Activated B cell treated with CpG ODN at 0.5 μM for 24 hours (primary cell): ENCODE measurements around the gene CRYGC. TPM values are rescaled to one million over a fixed set of nuclear protein-coding genes. Genes with fewer than 3 reads are reported as not detected.

Source experiments
- ATAC-seq: fragments of 200-7000 bp; cut with Tn5 transposase; one replicate; pipeline ENCODE4 v1.10.0; 2021; ENCODE audit warnings: low read depth, mild to moderate bottlenecking, moderate library complexity
- CTCF ChIA-PET: fragments of 350-600 bp; sonication (Branson Sonifier 250); formaldehyde crosslinking; loops from one replicate; lab custom pipeline; 2021; ENCODE audit warnings: antibody characterized with exemption; lab: Charles Lee
- POLR2A ChIA-PET: fragments of 350-600 bp; sonication (Branson Sonifier 250); formaldehyde crosslinking; loops from one replicate; lab custom pipeline; 2021; ENCODE audit warnings: antibody characterized with exemption; lab: Charles Lee
- DNase-seq: peaks from one replicate; pipeline ENCODE4 v3.0.0; 2022
- H3K27ac Mint-ChIP-seq: one replicate; pipeline ENCODE4 v1.8.0; 2020; ENCODE audit warnings: mixed read lengths
- H3K27me3 Mint-ChIP-seq: one replicate; pipeline ENCODE4 v1.8.0; 2021; ENCODE audit warnings: mixed read lengths
- H3K36me3 Mint-ChIP-seq: one replicate; pipeline ENCODE4 v1.8.0; 2021; ENCODE audit warnings: low read depth, mixed read lengths
- H3K4me1 Mint-ChIP-seq: one replicate; pipeline ENCODE4 v1.8.0; 2021; ENCODE audit warnings: mixed read lengths
- H3K4me3 Mint-ChIP-seq: one replicate; pipeline ENCODE4 v1.8.0; 2020; ENCODE audit warnings: mild to moderate bottlenecking, mixed read lengths
- H3K9me3 Mint-ChIP-seq: one replicate; pipeline ENCODE4 v1.8.0; 2020; ENCODE audit warnings: mixed read lengths
- intact Hi-C: fragments of 100-400 bp; cut with micrococcal nuclease; formaldehyde crosslinking; loops from one replicate; pipeline ENCODE4 v1.15.1; 2024
- total RNA-seq: library from RNA; stranded (reverse); gene quantifications from 2 replicates; pipeline ENCODE4 v1.2.3, GENCODE V29; 2022
- TF ChIP-seq, protein P1 (sequence below): fragments of 200-600 bp; IDR thresholded peaks from one replicate; pipeline ENCODE4 v1.8.0; 2022; ENCODE audit warnings: antibody characterized with exemption, mild to moderate bottlenecking

The CRYGC gene
- total RNA-seq, 1 donor from 2014 or later: not detected

DNA sequence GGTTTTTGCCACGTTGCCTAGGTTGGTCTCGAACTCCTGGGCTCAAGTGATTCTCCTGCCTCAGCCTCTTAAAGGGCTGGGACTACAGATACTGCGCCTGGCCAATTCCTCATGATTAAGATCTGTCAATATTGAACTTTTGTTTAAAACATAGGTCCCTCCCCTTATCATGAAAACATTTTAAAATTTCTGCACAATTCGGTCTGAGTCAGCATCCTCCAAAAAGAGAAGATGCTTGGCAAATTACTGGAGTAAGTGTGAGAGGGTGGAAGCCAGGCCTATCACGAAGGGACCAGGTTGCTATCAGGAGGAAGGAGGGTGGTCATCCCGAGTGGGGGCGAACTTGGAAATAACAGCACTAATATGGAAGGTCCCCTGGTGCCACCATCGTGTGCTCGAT, 44.5 kb upstream of the CRYGC start:
- ATAC-seq (no peak), DNase-seq (no peak)
- no peak overlapping the region for H3K27ac Mint-ChIP-seq
- H3K4me1 Mint-ChIP-seq: peaks cover 4% of the 10 kb centered on the region
- no peaks in the 10 kb centered on the region for H3K36me3 Mint-ChIP-seq
- H3K27me3 Mint-ChIP-seq: peaks cover 13% of the 10 kb centered on the region
- intact Hi-C loops: loop anchor here (2.0 kb wide), 1 partner anchor 147 kb away; no protein-coding TSS in a partner anchor
- TF ChIP-seq, protein P1, sequence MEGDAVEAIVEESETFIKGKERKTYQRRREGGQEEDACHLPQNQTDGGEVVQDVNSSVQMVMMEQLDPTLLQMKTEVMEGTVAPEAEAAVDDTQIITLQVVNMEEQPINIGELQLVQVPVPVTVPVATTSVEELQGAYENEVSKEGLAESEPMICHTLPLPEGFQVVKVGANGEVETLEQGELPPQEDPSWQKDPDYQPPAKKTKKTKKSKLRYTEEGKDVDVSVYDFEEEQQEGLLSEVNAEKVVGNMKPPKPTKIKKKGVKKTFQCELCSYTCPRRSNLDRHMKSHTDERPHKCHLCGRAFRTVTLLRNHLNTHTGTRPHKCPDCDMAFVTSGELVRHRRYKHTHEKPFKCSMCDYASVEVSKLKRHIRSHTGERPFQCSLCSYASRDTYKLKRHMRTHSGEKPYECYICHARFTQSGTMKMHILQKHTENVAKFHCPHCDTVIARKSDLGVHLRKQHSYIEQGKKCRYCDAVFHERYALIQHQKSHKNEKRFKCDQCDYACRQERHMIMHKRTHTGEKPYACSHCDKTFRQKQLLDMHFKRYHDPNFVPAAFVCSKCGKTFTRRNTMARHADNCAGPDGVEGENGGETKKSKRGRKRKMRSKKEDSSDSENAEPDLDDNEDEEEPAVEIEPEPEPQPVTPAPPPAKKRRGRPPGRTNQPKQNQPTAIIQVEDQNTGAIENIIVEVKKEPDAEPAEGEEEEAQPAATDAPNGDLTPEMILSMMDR: no peak
- CTCF ChIA-PET: interaction anchor here (1.4 kb wide), 1 partner anchor 8 kb away, joined by 3 read pairs; no protein-coding TSS in a partner anchor
- no peaks in the 10 kb centered on the region for H3K9me3 Mint-ChIP-seq
- H3K4me3 Mint-ChIP-seq: no peak overlapping the region
- POLR2A ChIA-PET: no interaction called here

DNA sequence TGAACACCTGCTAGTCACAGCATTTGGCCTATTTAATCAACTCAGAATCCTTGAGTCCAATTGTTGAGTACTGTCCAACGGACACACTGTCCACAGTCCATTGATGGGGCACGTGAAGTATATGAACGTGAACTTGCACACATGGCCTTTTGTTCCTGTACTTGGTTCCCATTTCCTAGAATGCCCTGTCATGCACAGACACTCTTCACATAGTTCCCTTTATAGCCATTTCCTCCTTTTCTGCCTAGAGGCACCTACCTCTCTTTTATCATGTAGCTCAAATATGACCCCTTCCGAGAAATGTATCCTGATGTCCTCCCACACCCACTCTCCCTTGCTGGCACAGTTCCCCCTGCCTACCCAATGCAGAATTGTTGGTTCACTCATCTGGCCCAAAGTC, 42.5 kb upstream of the CRYGC start:
- no peak overlapping the region for H3K27ac Mint-ChIP-seq
- no peaks in the 10 kb centered on the region for H3K9me3 Mint-ChIP-seq
- H3K4me1 Mint-ChIP-seq: peaks cover 4% of the 10 kb centered on the region
- DNase-seq: no peak
- no peaks in the 10 kb centered on the region for H3K36me3 Mint-ChIP-seq
- CTCF ChIA-PET: no interaction called here
- intact Hi-C loops: no loop called here
- H3K27me3 Mint-ChIP-seq: peaks cover 10% of the 10 kb centered on the region
- no peak for ATAC-seq
- H3K4me3 Mint-ChIP-seq: no peak overlapping the region
- POLR2A ChIA-PET: no interaction called here
- TF ChIP-seq, protein P1: no peak

DNA sequence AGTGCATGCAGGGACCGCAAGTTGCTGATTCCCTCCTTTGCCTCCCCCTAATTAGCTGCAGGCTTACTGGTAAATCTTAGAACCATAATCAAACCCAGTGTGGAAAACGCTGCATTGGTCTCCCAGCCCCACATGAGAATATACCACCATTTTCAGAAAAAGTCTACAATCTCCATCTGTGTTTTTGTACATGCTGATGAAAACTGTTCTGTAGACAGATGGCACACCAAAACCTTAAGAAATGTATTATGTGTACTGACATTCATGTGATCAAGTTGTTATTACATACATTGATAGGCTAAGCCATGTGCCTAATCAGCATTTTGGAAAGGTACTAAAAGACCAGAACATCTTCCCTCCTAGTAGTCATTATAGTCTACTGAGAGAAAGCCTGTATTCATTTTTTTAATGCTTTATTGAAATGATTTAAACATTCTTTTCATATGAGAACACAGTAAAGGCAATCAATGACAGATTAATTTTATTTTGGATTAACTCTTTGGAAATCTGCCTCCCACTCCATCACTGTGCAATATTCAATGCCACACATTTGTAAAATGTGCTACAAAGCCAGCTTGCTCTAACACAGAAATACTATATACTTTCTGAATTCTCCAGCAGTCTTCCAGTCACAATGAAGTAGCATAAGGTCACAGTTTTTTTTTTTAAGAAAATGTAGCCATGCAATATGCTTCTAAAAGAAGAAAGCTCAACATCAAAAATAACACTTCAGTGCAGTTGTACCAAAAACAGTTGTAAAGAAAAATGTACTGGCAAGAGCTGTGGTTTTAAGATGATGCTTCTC, 35.5 kb upstream of the CRYGC start:
- no peak for ATAC-seq
- H3K27me3 Mint-ChIP-seq: peaks cover 2% of the 10 kb centered on the region

DNA sequence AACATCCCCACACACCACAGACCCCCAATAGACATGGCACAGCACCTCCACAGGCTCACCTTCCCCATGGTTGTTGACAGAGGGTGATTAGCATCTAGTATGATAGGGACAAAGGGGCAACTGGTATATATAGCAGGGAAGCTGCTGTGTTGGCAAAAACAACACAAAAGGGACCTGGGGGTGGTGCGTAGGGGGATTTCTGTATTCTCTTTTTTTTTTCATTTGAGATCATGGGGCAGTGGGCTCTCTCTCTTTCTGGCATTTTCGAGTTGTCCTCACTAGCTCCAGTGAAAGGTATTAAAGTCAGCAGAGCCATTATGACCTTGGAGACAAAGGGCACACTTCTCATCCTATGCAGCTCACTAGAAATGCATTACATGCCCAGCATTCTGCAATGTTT, 33.9 kb upstream of the CRYGC start, which contains the start of gene CRYGA:
TSS of gene CRYGA (minus strand) at position 101 of the 400 bp plus-strand sequence. CDS start at position 68, 33 bp downstream.
- Mint-ChIP-seq H3K27ac (no peak within 1 kb of the TSS), H3K27me3 (peaks cover 4% of the 10 kb centered on the region), H3K36me3 (no peaks in the 10 kb centered on the region), H3K4me3 (no peak within 1 kb of the TSS), H3K9me3 (no peaks in the 10 kb centered on the region), H3K4me1 (no peaks in the 10 kb centered on the region)
- DNase-seq (no peak), ATAC-seq (no peak)
- intact Hi-C loops: no loop called here
- TF ChIP-seq, protein P1: no peak
- ChIA-PET CTCF (no interaction called here), POLR2A (no interaction called here)

More for the DNA sequence above, 35.5 kb upstream of the CRYGC start:
- no peaks in the 10 kb centered on the region for H3K36me3 Mint-ChIP-seq
- DNase-seq: no peak
- H3K27ac Mint-ChIP-seq: no peak overlapping the region
- ChIA-PET CTCF (interaction anchor here (0.8 kb wide), 1 partner anchor 11 kb away, joined by 3 read pairs; no protein-coding TSS in a partner anchor), POLR2A (no interaction called here)
- H3K4me1 Mint-ChIP-seq: no peaks in the 10 kb centered on the region
- no peaks in the 10 kb centered on the region for H3K9me3 Mint-ChIP-seq
- no peak overlapping the region for H3K4me3 Mint-ChIP-seq
- intact Hi-C loops: no loop called here
- TF ChIP-seq, protein P1: no peak

DNA sequence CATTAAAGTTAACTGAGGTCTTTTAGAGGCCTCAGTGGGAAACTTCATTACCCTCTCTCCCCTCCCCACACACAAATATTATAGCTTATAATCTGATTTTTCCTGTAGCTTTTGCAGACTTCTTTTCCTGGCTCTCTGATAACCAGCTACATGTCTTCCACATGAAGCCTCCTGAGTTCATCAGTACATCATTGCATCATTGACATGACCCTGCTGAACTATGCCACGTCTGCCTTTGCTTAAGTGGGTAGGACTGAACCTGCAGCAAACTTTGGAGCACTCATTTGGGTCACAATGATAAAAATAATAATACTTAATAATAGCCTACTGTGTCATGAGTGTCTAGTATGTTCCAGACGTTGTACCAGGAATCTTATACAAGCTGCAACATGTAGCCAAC, 26.8 kb upstream of the CRYGC start:
- Mint-ChIP-seq H3K27me3 (peaks cover 7% of the 10 kb centered on the region), H3K4me1 (no peaks in the 10 kb centered on the region), H3K4me3 (no peak overlapping the region), H3K27ac (no peak overlapping the region), H3K9me3 (peaks cover 6% of the 10 kb centered on the region), H3K36me3 (no peaks in the 10 kb centered on the region)
- intact Hi-C loops: no loop called here
- ChIA-PET CTCF (no interaction called here), POLR2A (no interaction called here)
- TF ChIP-seq, protein P1: no peak
- no peak for DNase-seq
- ATAC-seq: no peak
